GM19193 (cell line): ENCODE measurements around the gene IFIT3.

ENCODE experiments used
- POLR2A ChIP-seq: IDR thresholded peaks from 4 replicates; pipeline ENCODE4 v1.6.1; 2011; ENCODE audit not compliant: insufficient read depth, insufficient read length; ENCODE audit errors: extremely low read depth

Gene IFIT3

GRCh38 chr10:89314676-89315075, 13.1 kb upstream of the IFIT3 start:
- no peak for TF ChIP-seq POLR2A

GRCh38 chr10:89329151-89329550, 1.4 kb downstream of the IFIT3 start:
- TF ChIP-seq POLR2A, result no peak

- TF ChIP-seq POLR2A, result no peak
Measured at GRCh38 chr10:89330537-89331212, 2.9 kb downstream of the IFIT3 start.

GRCh38 chr10:89332123-89332633, 4.4 kb downstream of the IFIT3 start:
- TF ChIP-seq POLR2A, result no peak

GRCh38 chr10:89335226-89335625, 7.4 kb downstream of the IFIT3 start:
- TF ChIP-seq POLR2A, result no peak

GRCh38 chr10:89336241-89336640, 8.4 kb downstream of the IFIT3 start:
- no peak for TF ChIP-seq POLR2A

GRCh38 chr10:89337484-89337883, 9.7 kb downstream of the IFIT3 start:
- no peak for TF ChIP-seq POLR2A

- no peak for TF ChIP-seq POLR2A
Measured at GRCh38 chr10:89338713-89339112, 10.9 kb downstream of the IFIT3 start.

GRCh38 chr10:89339875-89340274, 12.1 kb downstream of the IFIT3 start:
- TF ChIP-seq POLR2A, result no peak

- no peak for TF ChIP-seq POLR2A
Measured at GRCh38 chr10:89341649-89342048, 13.9 kb downstream of the IFIT3 start.

GRCh38 chr10:89342206-89342958, 14.6 kb downstream of the IFIT3 start:
- TF ChIP-seq POLR2A, result no peak

- no peak for TF ChIP-seq POLR2A
Measured at GRCh38 chr10:89343089-89343767, 15.4 kb downstream of the IFIT3 start.

- no peak for TF ChIP-seq POLR2A
Measured at GRCh38 chr10:89344156-89344555, 16.4 kb downstream of the IFIT3 start.

- TF ChIP-seq POLR2A, result no peak
Measured at GRCh38 chr10:89345367-89346000, 17.7 kb downstream of the IFIT3 start.
